Measurements from ENCODE around the gene PPM1H. TPM values are rescaled to one million over a fixed set of nuclear protein-coding genes. Genes with fewer than 3 reads are reported as not detected.

The PPM1H gene
- total RNA-seq, 6 experiments from 2014 or later, result 7.0 to 20.9 (median 8.4) TPM

GRCh38 chr12:62916632-62917425, 18.1 kb downstream of the PPM1H start:
- H3K4me3 Mint-ChIP-seq, result no peak overlapping the region
- no peaks in the 10 kb centered on the region for H3K9me3 Mint-ChIP-seq
- peaks cover 7% of the 10 kb centered on the region; the same call in 1 of the 2 replicates for H3K36me3 Mint-ChIP-seq (ENCODE audit: low read depth)
- DNase-seq, result no peak
- peaks cover 35% of the 10 kb centered on the region for H3K4me1 Mint-ChIP-seq (ENCODE audit: low read depth)
- H3K27ac Mint-ChIP-seq, result no peak overlapping the region
- peaks cover 3% of the 10 kb centered on the region; the same call in 1 of the 2 replicates for H3K27me3 Mint-ChIP-seq (ENCODE audit: insufficient read depth)
- TF ChIP-seq CTCF (IDR thresholded peaks at IDR 0.05), result no peak

- Mint-ChIP-seq H3K9me3 (no peaks in the 10 kb centered on the region), H3K4me1 (ENCODE audit: low read depth) (peaks cover 35% of the 10 kb centered on the region), H3K27ac (no peak overlapping the region), H3K4me3 (no peak overlapping the region), H3K27me3 (ENCODE audit: insufficient read depth) (peaks cover 5% of the 10 kb centered on the region), H3K36me3 (ENCODE audit: low read depth) (peaks cover 11% of the 10 kb centered on the region)
- no peak for DNase-seq
- no peak for TF ChIP-seq CTCF (IDR thresholded peaks at IDR 0.05)
Observed at GRCh38 chr12:62915204-62915529, 19.8 kb downstream of the PPM1H start.

GRCh38 chr12:62914443-62915203, 20.3 kb downstream of the PPM1H start:
- no peak for DNase-seq
- Mint-ChIP-seq H3K4me1 (ENCODE audit: low read depth) (peaks cover 31% of the 10 kb centered on the region), H3K9me3 (no peaks in the 10 kb centered on the region), H3K27ac (no peak overlapping the region), H3K36me3 (ENCODE audit: low read depth) (peaks cover 11% of the 10 kb centered on the region), H3K4me3 (no peak overlapping the region), H3K27me3 (ENCODE audit: insufficient read depth) (peaks cover 4% of the 10 kb centered on the region)
- TF ChIP-seq CTCF (IDR thresholded peaks at IDR 0.05), result no peak

- peaks cover 23% of the 10 kb centered on the region for H3K4me1 Mint-ChIP-seq (ENCODE audit: low read depth)
- no peak for DNase-seq
- H3K36me3 Mint-ChIP-seq (ENCODE audit: low read depth), result peaks cover 11% of the 10 kb centered on the region
- H3K9me3 Mint-ChIP-seq, result no peaks in the 10 kb centered on the region
- peaks cover 3% of the 10 kb centered on the region; the same call in 1 of the 2 replicates for H3K27me3 Mint-ChIP-seq (ENCODE audit: insufficient read depth)
- H3K4me3 Mint-ChIP-seq, result no peak overlapping the region
- H3K27ac Mint-ChIP-seq, result no peak overlapping the region
- TF ChIP-seq CTCF (IDR thresholded peaks at IDR 0.05), result no peak
Observed at GRCh38 chr12:62913380-62913779, 21.6 kb downstream of the PPM1H start.

- TF ChIP-seq CTCF (IDR thresholded peaks at IDR 0.05), result no peak
- no peak for DNase-seq
- Mint-ChIP-seq H3K4me3 (no peak overlapping the region), H3K4me1 (ENCODE audit: low read depth) (peaks cover 16% of the 10 kb centered on the region), H3K27ac (no peak overlapping the region), H3K36me3 (ENCODE audit: low read depth) (peaks cover 11% of the 10 kb centered on the region), H3K27me3 (ENCODE audit: insufficient read depth) (peaks cover 3% of the 10 kb centered on the region; the same call in 1 of the 2 replicates), H3K9me3 (no peaks in the 10 kb centered on the region)
Observed at GRCh38 chr12:62912644-62913043, 22.3 kb downstream of the PPM1H start.

All from HFFc6 (cell line).